ENCODE results near the gene OBSL1.

Gene OBSL1

DNA sequence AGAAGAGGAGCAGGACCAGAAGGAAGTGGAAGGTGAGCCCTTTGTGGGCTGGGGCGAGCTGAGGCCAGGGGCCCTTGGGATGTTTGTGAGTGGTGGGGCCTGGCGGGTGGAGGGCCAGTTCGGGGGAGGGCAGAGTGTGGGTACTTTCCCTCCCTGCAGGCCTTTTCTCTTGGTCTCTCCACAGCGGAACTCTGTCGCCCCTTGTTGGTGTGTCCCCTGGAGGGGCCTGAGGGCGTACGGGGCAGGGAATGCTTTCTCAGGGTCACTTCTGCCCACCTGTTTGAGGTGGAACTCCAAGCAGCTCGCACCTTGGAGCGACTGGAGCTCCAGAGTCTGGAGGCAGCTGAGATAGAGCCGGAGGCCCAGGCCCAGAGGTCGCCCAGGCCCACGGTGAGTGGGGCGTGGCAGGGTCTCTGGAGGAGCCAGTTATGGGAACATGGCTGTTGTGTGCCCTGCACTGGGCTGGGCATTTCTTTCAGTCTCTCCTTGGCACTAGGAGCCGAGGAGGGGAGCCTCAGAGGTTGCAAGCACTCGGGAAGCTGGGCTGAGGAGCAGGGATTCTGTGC, 37.1 kb upstream of the OBSL1 start:
- TF ChIP-seq CTCF (IDR thresholded peaks at IDR 0.05; ENCODE audit: low read depth, low read length): no peak
- H3K4me3 ChIP-seq (ENCODE audit: low read depth, low read length): no peak overlapping the region

DNA sequence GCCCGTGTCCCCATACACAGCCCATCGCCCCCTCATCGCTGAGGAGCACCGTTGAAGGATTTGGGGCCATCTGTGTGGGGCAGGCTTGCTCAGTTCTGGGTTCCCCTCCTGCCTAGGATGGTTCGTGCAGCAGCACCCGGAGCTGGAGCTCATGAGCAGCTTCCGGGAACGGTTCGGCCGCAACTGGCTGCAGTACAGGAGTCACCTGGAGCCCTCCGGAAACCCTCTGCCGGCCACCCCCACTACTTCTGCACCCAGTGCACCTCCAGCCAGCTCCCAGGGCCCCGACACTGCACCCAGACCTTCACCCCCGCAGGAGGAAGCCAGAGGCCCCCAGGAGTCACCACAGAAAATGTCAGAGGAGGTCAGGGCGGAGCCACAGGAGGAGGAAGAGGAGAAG, 36.6 kb upstream of the OBSL1 start:
- TF ChIP-seq CTCF (IDR thresholded peaks at IDR 0.05; ENCODE audit: low read depth, low read length): no peak
- no peak overlapping the region for H3K4me3 ChIP-seq (ENCODE audit: low read depth, low read length)

- TF ChIP-seq CTCF (IDR thresholded peaks at IDR 0.05; ENCODE audit: low read depth, low read length): no peak
- no peak overlapping the region for H3K4me3 ChIP-seq (ENCODE audit: low read depth, low read length)
Observed at GRCh38 chr2:219605607-219605954, 34.2 kb upstream of the OBSL1 start.

DNA sequence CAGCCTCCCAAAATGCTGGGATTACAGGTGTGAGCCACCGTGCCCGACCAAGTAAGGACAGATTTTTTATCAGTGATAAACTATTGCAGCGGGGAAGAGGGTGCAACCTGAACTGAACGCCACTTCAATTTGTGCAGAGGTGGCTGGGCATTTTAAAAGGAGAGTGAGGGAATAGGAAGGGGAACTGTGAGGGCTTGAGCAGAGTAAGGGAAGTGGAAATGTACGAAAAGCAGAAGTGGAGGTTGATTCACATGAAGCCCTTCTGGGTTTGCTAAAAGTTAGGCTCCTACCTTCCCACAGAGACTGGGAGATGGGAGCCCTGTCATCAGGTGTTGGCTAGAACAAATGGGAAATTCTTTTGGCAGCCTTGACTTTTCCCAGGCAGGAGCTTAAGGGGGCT, 32.4 kb upstream of the OBSL1 start:
- no peak overlapping the region for H3K4me3 ChIP-seq (ENCODE audit: low read depth, low read length)
- TF ChIP-seq CTCF (IDR thresholded peaks at IDR 0.05; ENCODE audit: low read depth, low read length): no peak

DNA sequence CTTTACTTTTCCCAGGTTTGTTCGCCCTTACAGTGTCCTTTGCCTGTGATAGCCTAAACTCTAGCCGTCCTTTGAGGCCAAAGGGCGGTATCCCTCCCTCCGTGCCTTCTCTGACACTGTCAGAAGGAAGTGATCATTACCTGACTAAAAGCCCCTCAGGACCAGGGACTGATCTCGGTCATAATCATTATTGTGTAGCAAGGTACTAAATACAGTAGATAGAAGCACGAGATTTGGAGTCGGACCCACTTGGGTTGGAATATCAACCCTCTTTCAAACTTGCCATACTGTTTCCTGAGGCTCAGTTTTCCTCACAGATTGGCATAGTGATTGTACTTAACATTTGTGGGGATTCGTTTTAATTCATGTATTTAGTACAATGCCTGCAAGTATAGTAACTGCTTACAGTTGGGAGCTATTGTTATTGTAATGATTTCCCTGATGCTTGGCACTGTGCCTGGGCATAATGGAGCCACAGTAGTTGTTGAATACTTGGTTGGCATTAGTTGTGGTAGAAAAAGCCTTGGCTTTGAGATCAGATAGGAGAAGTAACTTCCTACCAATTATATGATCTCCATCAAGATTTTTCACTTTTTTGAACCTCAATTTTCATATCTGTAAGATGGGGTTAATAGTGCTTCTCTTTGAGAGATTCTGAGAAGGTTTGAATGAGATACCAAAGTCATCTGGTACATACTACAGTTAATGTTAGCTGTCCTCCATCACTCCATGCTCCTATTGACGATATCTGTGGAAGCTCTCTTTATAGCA, 27.2 kb upstream of the OBSL1 start:
- TF ChIP-seq CTCF (IDR thresholded peaks at IDR 0.05; ENCODE audit: low read depth, low read length): no peak

DNA sequence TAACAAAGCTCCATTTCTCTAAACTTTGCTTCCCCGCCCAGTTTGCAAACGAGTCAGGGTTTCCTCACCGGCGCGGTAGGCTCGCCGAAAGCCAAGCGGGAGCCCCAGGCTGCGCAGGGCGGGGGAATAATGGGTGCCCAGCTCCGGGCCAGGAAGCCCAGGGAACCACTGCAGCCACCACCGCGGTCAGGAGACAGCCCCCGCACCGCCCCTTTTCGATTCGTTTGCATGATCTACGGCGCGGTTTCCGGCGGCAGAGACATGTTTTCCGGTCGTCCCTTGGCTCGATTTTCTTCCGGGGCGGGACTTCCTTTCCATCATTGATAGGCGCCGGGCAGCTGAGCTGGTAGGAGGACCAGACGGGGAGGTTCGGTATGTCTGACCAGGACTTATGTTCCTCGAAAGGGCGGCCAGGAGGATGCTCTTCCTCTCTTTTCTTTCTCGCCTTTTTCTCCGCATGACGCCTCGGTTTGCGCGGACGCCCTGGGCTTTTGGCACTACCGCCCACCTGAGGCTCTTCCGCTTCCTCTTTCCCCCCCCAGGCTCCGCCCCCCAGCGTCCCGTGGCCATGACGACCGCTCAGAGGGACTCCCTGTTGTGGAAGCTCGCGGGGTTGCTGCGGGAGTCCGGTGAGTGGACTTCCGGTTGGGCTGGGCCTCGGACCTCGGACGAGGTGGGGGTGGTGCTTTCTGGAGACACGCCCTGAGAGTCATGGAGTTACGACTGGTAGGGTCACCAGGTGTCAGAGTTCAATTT, 26.4 kb upstream of the OBSL1 start, which contains the start of gene STK11IP:
STK11IP (plus strand) TSS at position 306 of the 756 bp plus-strand sequence; CDS start at position 569, 263 bp downstream.
- no peak for TF ChIP-seq CTCF (IDR thresholded peaks at IDR 0.05; ENCODE audit: low read depth, low read length)

More for the DNA sequence above, 27.2 kb upstream of the OBSL1 start:
- peak overlapping the region; percentile 69 for H3K4me3 ChIP-seq (ENCODE audit: low read depth, low read length)

More for the DNA sequence above, 26.4 kb upstream of the OBSL1 start, which contains the start of gene STK11IP:
- peak within 1 kb of the TSS; percentile 69 for H3K4me3 ChIP-seq (ENCODE audit: low read depth, low read length)

Data from WI38 (cell line).